ENCODE data around the gene ZNF469. TPM values are rescaled to one million over a fixed set of nuclear protein-coding genes. Genes with fewer than 3 reads are reported as not detected.

ZNF469 gene
- total and polyA plus RNA-seq, 2 of the 13 experiments (the other 11 are each of a cell fraction or from before 2014, with no cell fraction given), result not detected

DNA sequence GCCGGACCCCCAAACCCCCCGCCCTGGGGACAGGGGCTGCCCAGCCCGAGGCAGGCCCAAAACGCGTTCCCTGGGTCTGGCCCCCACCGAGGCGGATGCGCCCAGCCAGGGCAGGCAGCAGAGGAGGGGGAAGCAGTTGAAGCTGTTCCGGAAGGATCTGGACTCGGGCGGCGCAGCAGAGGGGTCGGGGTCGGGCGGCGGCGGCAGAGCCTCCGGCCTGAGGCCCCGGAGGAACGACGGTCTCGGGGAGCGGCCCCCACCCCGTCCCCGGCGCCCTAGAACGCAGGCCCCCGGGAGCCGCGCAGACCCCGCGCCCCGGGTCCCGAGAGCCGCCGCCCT, 47.4 kb downstream of the ZNF469 start:
- CTCF ChIA-PET (ENCODE audit: low intra/inter-chr PET ratio, low total read pairs), result no interaction called here
- BruUV-seq (replicated peaks), result no TSS peak
- 51% methylated on average over 5 of the region's 36 CpGs for WGBS (ENCODE audit: low lambda C conversion rate)

More for the DNA sequence above, 47.4 kb downstream of the ZNF469 start:
- H3K9ac ChIP-seq (ENCODE audit: insufficient read depth, low read depth, low read length), result no peak overlapping the region
- H3K4me2 ChIP-seq (ENCODE audit: low read depth, low read length), result no peak overlapping the region; the same call in 1 of the 2 replicates
- no peaks in the 10 kb centered on the region for H3K9me3 ChIP-seq (ENCODE audit: low read length)
- H3K79me2 ChIP-seq (ENCODE audit: insufficient read depth, low read length), result no peaks in the 10 kb centered on the region
- POLR2A ChIA-PET, result no interaction called here
- H3K36me3 ChIP-seq (replicated peaks in 1 of 2; ENCODE audit: control insufficient read depth in 1 of 2, insufficient read depth in 2 of 2, low read length in 2 of 2), result no peaks in the 10 kb centered on the region
- no peak overlapping the region for H2AFZ ChIP-seq (ENCODE audit: low read length)
- DNase-seq (ENCODE audit: low spot score), result no peak
- in situ Hi-C loops (cut with HindIII; ENCODE audit: extremely low pct_ligation_motif_present, low pct_unique_long_range_greater_than_20kb) (loop anchor here (10.0 kb wide), 1 partner anchor 235 kb away; no protein-coding TSS in a partner anchor), intact Hi-C loops (cut with micrococcal nuclease; ENCODE audit: unreplicated experiment) (no loop called here)
- H3K27me3 ChIP-seq (ENCODE audit: control insufficient read depth in 1 of 2, insufficient read depth in 2 of 2, low read length in 2 of 2), result peaks cover 63 to 99% of the 10 kb centered on the region in 2 experiments
- no peak for ATAC-seq
- no peak for FAIRE-seq
- peaks cover 4% of the 10 kb centered on the region; the same call in 1 of the 2 replicates for H4K20me1 ChIP-seq (ENCODE audit: insufficient read depth, low read length)
- H3K27ac ChIP-seq (ENCODE audit: extremely low read length, insufficient read depth, low read length), result no peak overlapping the region
- TF ChIP-seq SIN3A (IDR thresholded peaks at IDR 0.05; ENCODE audit: borderline replicate concordance, low read depth, low read length), result no peak
- TF ChIP-seq, protein P1, sequence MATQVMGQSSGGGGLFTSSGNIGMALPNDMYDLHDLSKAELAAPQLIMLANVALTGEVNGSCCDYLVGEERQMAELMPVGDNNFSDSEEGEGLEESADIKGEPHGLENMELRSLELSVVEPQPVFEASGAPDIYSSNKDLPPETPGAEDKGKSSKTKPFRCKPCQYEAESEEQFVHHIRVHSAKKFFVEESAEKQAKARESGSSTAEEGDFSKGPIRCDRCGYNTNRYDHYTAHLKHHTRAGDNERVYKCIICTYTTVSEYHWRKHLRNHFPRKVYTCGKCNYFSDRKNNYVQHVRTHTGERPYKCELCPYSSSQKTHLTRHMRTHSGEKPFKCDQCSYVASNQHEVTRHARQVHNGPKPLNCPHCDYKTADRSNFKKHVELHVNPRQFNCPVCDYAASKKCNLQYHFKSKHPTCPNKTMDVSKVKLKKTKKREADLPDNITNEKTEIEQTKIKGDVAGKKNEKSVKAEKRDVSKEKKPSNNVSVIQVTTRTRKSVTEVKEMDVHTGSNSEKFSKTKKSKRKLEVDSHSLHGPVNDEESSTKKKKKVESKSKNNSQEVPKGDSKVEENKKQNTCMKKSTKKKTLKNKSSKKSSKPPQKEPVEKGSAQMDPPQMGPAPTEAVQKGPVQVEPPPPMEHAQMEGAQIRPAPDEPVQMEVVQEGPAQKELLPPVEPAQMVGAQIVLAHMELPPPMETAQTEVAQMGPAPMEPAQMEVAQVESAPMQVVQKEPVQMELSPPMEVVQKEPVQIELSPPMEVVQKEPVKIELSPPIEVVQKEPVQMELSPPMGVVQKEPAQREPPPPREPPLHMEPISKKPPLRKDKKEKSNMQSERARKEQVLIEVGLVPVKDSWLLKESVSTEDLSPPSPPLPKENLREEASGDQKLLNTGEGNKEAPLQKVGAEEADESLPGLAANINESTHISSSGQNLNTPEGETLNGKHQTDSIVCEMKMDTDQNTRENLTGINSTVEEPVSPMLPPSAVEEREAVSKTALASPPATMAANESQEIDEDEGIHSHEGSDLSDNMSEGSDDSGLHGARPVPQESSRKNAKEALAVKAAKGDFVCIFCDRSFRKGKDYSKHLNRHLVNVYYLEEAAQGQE (IDR thresholded peaks at IDR 0.05; ENCODE audit: borderline replicate concordance in 1 of 2, low read depth in 1 of 2, low read length in 2 of 2), result no peak
- no peak for TF ChIP-seq SALL1 (CRISPR knock-in tag; IDR thresholded peaks at IDR 0.05)
- no peak for TF ChIP-seq FOXK2 (IDR thresholded peaks at IDR 0.05)
- TF ChIP-seq, protein P2, sequence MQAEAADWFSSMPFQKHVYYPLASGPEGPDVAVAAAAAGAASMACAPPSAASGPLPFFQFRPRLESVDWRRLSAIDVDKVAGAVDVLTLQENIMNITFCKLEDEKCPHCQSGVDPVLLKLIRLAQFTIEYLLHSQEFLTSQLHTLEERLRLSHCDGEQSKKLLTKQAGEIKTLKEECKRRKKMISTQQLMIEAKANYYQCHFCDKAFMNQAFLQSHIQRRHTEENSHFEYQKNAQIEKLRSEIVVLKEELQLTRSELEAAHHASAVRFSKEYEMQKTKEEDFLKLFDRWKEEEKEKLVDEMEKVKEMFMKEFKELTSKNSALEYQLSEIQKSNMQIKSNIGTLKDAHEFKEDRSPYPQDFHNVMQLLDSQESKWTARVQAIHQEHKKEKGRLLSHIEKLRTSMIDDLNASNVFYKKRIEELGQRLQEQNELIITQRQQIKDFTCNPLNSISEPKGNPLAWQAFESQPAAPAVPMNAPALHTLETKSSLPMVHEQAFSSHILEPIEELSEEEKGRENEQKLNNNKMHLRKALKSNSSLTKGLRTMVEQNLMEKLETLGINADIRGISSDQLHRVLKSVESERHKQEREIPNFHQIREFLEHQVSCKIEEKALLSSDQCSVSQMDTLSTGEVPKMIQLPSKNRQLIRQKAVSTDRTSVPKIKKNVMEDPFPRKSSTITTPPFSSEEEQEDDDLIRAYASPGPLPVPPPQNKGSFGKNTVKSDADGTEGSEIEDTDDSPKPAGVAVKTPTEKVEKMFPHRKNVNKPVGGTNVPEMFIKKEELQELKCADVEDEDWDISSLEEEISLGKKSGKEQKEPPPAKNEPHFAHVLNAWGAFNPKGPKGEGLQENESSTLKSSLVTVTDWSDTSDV (CRISPR knock-in tag; IDR thresholded peaks at IDR 0.05), result no peak
- no peak for TF ChIP-seq GATA4 (IDR thresholded peaks at IDR 0.05; ENCODE audit: borderline replicate concordance, low read depth)
- TF ChIP-seq ZNF350 (CRISPR knock-in tag; IDR thresholded peaks at IDR 0.05; ENCODE audit: borderline replicate concordance, low read depth), result no peak
- no peak for TF ChIP-seq MAFK (conservative IDR thresholded peaks at IDR 0.05 in 1 of 2, IDR thresholded peaks at IDR 0.05 in 1 of 2; ENCODE audit: low read length in 2 of 2)
- H3K4me1 ChIP-seq (ENCODE audit: insufficient read depth, low read length), result no peaks in the 10 kb centered on the region
- peak overlapping the region in 1 of 3 experiments; percentile 47; a peak in 1 of 6 replicates for H3K4me3 ChIP-seq (replicated peaks in 1 of 3; ENCODE audit: insufficient read depth in 1 of 3, low read depth in 2 of 3, low read length in 3 of 3)
